ENCODE data around the gene IGF2BP1. TPM values are rescaled to one million over a fixed set of nuclear protein-coding genes. Genes with fewer than 3 reads are reported as not detected.

The IGF2BP1 gene
- polyA plus RNA-seq, 1 of the 3 experiments (the other 2 are of a cell fraction) = 0.05 TPM

DNA sequence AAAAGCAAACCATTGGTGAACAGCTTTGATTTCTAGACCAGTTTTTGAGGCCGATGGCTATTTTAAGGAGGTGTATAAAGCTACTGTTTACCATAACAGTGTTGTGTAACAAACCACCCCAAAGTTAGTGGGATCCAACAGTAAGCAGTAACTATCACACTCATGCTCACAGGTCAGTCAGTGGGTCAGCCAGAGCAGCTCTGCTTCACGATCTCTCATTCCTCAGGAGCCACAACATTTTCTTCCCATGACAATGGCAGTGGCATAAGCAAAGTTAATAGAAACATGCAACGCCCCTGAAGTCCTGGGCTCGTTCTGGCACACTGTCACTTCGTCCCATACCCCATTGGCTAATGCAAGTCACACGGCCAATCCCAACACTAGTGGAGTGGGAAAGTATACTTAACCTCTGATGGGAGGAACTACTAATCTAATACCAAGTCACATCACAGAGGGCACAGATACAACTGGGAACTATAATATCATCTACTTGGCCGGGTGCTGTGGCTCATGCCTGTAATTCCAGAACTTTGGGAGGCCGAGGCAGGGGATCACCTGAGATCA lies 107.4 kb downstream of the IGF2BP1 start:
- no peak overlapping the region for H3K4me3 ChIP-seq (ENCODE audit: low read depth in 2 of 2, low read length in 1 of 2)
- H3K27ac ChIP-seq (ENCODE audit: low read depth in 2 of 2, low read length in 1 of 2) = no peak overlapping the region
- peaks cover 37% of the 10 kb centered on the region for H3F3A ChIP-seq (replicated peaks; ENCODE audit: insufficient read depth)
- H3K9me3 ChIP-seq = no peaks in the 10 kb centered on the region
- H3K9ac ChIP-seq = no peak overlapping the region
- H3K36me3 ChIP-seq (replicated peaks in 1 of 2; ENCODE audit: control insufficient read depth in 1 of 2, insufficient read depth in 2 of 2, low read length in 1 of 2) = no peaks in the 10 kb centered on the region
- H4K20me1 ChIP-seq (ENCODE audit: insufficient read depth) = no peaks in the 10 kb centered on the region
- H2AFZ ChIP-seq (ENCODE audit: low read depth) = no peak overlapping the region
- TF ChIP-seq JUND (IDR thresholded peaks at IDR 0.05) (no peak), TEAD4 (IDR thresholded peaks at IDR 0.05; ENCODE audit: borderline replicate concordance, insufficient read depth) (no peak), MEF2A (IDR thresholded peaks at IDR 0.05; ENCODE audit: borderline replicate concordance, low read depth) (no peak), RXRA (IDR thresholded peaks at IDR 0.05; ENCODE audit: borderline replicate concordance, low read depth) (no peak), FOXJ3 (CRISPR knock-in tag; IDR thresholded peaks at IDR 0.05) (no peak), CHD2 (IDR thresholded peaks at IDR 0.05; ENCODE audit: low read length, partially characterized antibody) (no peak), SIN3A (IDR thresholded peaks at IDR 0.05; ENCODE audit: borderline replicate concordance, low read depth, low read length) (no peak), TCF12 (IDR thresholded peaks at IDR 0.05) (no peak), RAD21 (IDR thresholded peaks at IDR 0.05; ENCODE audit: low read length) (no peak), TAF1 (IDR thresholded peaks at IDR 0.05; ENCODE audit: borderline replicate concordance, low read depth, low read length) (no peak), YY1 (IDR thresholded peaks at IDR 0.05; ENCODE audit: low read depth) (no peak), FOXM1 (IDR thresholded peaks at IDR 0.05; ENCODE audit: low read depth) (no peak), GATA2 (CRISPR knock-in tag; IDR thresholded peaks at IDR 0.05) (no peak), RFX5 (IDR thresholded peaks at IDR 0.05; ENCODE audit: low read length) (no peak)
- TF ChIP-seq, protein P1, sequence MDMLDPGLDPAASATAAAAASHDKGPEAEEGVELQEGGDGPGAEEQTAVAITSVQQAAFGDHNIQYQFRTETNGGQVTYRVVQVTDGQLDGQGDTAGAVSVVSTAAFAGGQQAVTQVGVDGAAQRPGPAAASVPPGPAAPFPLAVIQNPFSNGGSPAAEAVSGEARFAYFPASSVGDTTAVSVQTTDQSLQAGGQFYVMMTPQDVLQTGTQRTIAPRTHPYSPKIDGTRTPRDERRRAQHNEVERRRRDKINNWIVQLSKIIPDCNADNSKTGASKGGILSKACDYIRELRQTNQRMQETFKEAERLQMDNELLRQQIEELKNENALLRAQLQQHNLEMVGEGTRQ (IDR thresholded peaks at IDR 0.05; ENCODE audit: borderline replicate concordance, low read depth, low read length) = no peak
- TF ChIP-seq, protein P2, sequence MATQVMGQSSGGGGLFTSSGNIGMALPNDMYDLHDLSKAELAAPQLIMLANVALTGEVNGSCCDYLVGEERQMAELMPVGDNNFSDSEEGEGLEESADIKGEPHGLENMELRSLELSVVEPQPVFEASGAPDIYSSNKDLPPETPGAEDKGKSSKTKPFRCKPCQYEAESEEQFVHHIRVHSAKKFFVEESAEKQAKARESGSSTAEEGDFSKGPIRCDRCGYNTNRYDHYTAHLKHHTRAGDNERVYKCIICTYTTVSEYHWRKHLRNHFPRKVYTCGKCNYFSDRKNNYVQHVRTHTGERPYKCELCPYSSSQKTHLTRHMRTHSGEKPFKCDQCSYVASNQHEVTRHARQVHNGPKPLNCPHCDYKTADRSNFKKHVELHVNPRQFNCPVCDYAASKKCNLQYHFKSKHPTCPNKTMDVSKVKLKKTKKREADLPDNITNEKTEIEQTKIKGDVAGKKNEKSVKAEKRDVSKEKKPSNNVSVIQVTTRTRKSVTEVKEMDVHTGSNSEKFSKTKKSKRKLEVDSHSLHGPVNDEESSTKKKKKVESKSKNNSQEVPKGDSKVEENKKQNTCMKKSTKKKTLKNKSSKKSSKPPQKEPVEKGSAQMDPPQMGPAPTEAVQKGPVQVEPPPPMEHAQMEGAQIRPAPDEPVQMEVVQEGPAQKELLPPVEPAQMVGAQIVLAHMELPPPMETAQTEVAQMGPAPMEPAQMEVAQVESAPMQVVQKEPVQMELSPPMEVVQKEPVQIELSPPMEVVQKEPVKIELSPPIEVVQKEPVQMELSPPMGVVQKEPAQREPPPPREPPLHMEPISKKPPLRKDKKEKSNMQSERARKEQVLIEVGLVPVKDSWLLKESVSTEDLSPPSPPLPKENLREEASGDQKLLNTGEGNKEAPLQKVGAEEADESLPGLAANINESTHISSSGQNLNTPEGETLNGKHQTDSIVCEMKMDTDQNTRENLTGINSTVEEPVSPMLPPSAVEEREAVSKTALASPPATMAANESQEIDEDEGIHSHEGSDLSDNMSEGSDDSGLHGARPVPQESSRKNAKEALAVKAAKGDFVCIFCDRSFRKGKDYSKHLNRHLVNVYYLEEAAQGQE (IDR thresholded peaks at IDR 0.05; ENCODE audit: low read depth, low read length) = no peak
- TF ChIP-seq, protein P3, sequence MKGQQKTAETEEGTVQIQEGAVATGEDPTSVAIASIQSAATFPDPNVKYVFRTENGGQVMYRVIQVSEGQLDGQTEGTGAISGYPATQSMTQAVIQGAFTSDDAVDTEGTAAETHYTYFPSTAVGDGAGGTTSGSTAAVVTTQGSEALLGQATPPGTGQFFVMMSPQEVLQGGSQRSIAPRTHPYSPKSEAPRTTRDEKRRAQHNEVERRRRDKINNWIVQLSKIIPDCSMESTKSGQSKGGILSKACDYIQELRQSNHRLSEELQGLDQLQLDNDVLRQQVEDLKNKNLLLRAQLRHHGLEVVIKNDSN (IDR thresholded peaks at IDR 0.05; ENCODE audit: borderline replicate concordance, low read depth) = no peak
- TF ChIP-seq, protein P4, sequence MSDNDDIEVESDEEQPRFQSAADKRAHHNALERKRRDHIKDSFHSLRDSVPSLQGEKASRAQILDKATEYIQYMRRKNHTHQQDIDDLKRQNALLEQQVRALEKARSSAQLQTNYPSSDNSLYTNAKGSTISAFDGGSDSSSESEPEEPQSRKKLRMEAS (IDR thresholded peaks at IDR 0.05; ENCODE audit: low read depth) = no peak
- H3K79me2 ChIP-seq (ENCODE audit: insufficient read depth) = no peaks in the 10 kb centered on the region
- peaks cover 4% of the 10 kb centered on the region; the same call in 1 of the 2 replicates for H3K27me3 ChIP-seq (ENCODE audit: insufficient read depth)
- H3K4me2 ChIP-seq = no peak overlapping the region
- no peaks in the 10 kb centered on the region for H3K9me2 ChIP-seq
- peaks cover 0 to 21% of the 10 kb centered on the region in 2 experiments; a peak in 2 of 4 replicates for H3K4me1 ChIP-seq (ENCODE audit: control insufficient read depth in 1 of 2, insufficient read depth in 2 of 2, low read depth in 1 of 2, low read length in 1 of 2)
- WGBS (ENCODE audit: low lambda C conversion rate) = 17% methylated on average over 8 of the region's 8 CpGs
- ChIA-PET CTCF (interaction anchor here (0.6 to 1.7 kb wide), 3 partner anchors 8 to 713 kb away, joined by 3 to 5 read pairs (median 3); no protein-coding TSS in a partner anchor), POLR2A (no interaction called here)
- no peak for DNase-seq

Small RNAs within 50 kb of the gene (small RNA-seq; reads per million reads assigned to genes)
- 0 reads per million in 7 experiments for gene RF00017
- 0 reads per million in 7 experiments for gene RF01210
- 0 to 1.6 (median 0.11) reads per million in 7 experiments for gene RNU1-42P
- gene RNU6-826P = 0 to 91.3 (median 0) reads per million in 7 experiments

Other genes starting within 250 kb of the IGF2BP1 start
- 3.1 and 5.1 TPM in 2 replicates for gene TTLL6, start 180.2 kb upstream of the IGF2BP1 start, polyA plus RNA-seq (2012; rRNA removed)
- 49.9 and 67.7 TPM in 2 replicates for gene CALCOCO2, start 166.3 kb upstream of the IGF2BP1 start, polyA plus RNA-seq (2012; rRNA removed)
- gene ATP5MC1, start 104.6 kb upstream of the IGF2BP1 start, polyA plus RNA-seq (2012; rRNA removed) = 382 and 684 TPM in 2 replicates
- 168 and 207 TPM in 2 replicates for gene UBE2Z, start 89.0 kb upstream of the IGF2BP1 start, polyA plus RNA-seq (2012; rRNA removed)
- 329 and 358 TPM in 2 replicates for gene SNF8, start 52.5 kb upstream of the IGF2BP1 start, polyA plus RNA-seq (2012; rRNA removed)
- 0.29 and 0.64 TPM in 2 replicates for gene GIP, start 28.8 kb upstream of the IGF2BP1 start, polyA plus RNA-seq (2012; rRNA removed)
- not detected in 2 replicates for gene B4GALNT2, start 135.4 kb downstream of the IGF2BP1 start, polyA plus RNA-seq (2012; rRNA removed)
- 10.4 and 11.0 TPM in 2 replicates for gene GNGT2, start 213.2 kb downstream of the IGF2BP1 start, polyA plus RNA-seq (2012; rRNA removed)
- gene ABI3, start 213.3 kb downstream of the IGF2BP1 start, polyA plus RNA-seq (2012; rRNA removed) = 2.8 and 4.7 TPM in 2 replicates
- gene PHOSPHO1, start 233.4 kb downstream of the IGF2BP1 start, polyA plus RNA-seq (2012; rRNA removed) = 0.13 TPM in 1 of 2 replicates, not detected in the other

Measured in SK-N-SH (cell line).